HL-60 (cell line): Measurements from ENCODE around the gene ERP29.

Experiments used
- GABPA ChIP-seq: IDR thresholded peaks from 2 replicates; pipeline ENCODE4 v1.6.1; 2012; ENCODE audit warnings: low read depth
- POLR2AphosphoS5 ChIP-seq: IDR thresholded peaks from 2 replicates; pipeline ENCODE4 v1.6.1; 2012; ENCODE audit warnings: low read depth
- SPI1 ChIP-seq: IDR thresholded peaks from 2 replicates; pipeline ENCODE4 v1.6.1; 2012; ENCODE audit warnings: low read depth, mild to moderate bottlenecking, borderline replicate concordance
- TF ChIP-seq, protein P1 (sequence below): IDR thresholded peaks from one replicate; pipeline ENCODE4 v1.5.1; 2011; ENCODE audit warnings: low read length, control low read depth, inconsistent platforms; ENCODE audit not compliant: insufficient read depth
- TF ChIP-seq, protein P2 (sequence below): IDR thresholded peaks from 2 replicates; pipeline ENCODE4 v1.6.1; 2012; ENCODE audit warnings: low read depth; ENCODE audit not compliant: insufficient replicate concordance

DNA sequence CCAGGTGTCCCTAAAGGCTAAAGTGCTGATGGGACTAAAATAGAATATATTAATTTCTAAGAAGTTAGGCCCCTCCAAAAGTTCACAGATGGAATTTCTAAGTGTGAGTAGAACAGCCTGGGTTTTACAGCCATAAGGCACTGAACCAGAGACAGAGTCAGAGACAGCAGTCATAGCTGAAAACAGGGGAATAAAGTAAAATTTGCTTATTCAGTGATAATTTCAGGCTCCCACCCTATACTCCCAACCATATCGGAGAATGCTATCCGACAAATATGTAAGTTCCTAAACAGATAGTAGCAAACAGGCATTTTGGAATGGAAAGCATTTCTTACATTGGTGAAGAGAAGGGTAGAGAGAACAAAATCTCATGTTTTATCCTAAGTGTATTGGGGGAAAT lies 50.0 kb downstream of the ERP29 start:
- TF ChIP-seq, protein P1, sequence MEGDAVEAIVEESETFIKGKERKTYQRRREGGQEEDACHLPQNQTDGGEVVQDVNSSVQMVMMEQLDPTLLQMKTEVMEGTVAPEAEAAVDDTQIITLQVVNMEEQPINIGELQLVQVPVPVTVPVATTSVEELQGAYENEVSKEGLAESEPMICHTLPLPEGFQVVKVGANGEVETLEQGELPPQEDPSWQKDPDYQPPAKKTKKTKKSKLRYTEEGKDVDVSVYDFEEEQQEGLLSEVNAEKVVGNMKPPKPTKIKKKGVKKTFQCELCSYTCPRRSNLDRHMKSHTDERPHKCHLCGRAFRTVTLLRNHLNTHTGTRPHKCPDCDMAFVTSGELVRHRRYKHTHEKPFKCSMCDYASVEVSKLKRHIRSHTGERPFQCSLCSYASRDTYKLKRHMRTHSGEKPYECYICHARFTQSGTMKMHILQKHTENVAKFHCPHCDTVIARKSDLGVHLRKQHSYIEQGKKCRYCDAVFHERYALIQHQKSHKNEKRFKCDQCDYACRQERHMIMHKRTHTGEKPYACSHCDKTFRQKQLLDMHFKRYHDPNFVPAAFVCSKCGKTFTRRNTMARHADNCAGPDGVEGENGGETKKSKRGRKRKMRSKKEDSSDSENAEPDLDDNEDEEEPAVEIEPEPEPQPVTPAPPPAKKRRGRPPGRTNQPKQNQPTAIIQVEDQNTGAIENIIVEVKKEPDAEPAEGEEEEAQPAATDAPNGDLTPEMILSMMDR = no peak
- TF ChIP-seq POLR2AphosphoS5 (no peak), GABPA (no peak), SPI1 (no peak)
- TF ChIP-seq, protein P2, sequence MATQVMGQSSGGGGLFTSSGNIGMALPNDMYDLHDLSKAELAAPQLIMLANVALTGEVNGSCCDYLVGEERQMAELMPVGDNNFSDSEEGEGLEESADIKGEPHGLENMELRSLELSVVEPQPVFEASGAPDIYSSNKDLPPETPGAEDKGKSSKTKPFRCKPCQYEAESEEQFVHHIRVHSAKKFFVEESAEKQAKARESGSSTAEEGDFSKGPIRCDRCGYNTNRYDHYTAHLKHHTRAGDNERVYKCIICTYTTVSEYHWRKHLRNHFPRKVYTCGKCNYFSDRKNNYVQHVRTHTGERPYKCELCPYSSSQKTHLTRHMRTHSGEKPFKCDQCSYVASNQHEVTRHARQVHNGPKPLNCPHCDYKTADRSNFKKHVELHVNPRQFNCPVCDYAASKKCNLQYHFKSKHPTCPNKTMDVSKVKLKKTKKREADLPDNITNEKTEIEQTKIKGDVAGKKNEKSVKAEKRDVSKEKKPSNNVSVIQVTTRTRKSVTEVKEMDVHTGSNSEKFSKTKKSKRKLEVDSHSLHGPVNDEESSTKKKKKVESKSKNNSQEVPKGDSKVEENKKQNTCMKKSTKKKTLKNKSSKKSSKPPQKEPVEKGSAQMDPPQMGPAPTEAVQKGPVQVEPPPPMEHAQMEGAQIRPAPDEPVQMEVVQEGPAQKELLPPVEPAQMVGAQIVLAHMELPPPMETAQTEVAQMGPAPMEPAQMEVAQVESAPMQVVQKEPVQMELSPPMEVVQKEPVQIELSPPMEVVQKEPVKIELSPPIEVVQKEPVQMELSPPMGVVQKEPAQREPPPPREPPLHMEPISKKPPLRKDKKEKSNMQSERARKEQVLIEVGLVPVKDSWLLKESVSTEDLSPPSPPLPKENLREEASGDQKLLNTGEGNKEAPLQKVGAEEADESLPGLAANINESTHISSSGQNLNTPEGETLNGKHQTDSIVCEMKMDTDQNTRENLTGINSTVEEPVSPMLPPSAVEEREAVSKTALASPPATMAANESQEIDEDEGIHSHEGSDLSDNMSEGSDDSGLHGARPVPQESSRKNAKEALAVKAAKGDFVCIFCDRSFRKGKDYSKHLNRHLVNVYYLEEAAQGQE = no peak
